ENCODE results near the gene CBFA2T3.

CBFA2T3 gene

DNA sequence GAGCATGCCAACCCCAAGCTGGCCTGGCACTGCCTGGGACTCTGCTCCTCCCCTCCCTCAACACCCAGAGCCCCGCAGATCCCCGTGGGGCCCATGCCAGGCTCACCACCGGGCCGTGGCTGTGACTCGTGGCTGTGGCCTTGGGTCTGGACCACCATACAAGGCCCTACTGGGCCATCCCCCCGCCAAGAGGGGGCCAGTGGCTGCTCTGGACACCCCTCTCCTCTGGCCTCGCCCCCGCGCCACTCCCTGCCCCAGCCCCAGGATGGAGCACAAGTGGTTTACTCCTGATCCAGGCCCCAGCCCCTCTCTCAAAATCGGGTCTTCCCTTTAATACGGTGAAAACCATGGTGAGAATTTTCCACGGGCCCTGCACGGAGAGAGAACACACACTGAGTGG, 113.6 kb downstream of the CBFA2T3 start:
- DNase-seq (ENCODE audit: low read depth in 4 of 4, low spot score in 1 of 4): no peak

DNA sequence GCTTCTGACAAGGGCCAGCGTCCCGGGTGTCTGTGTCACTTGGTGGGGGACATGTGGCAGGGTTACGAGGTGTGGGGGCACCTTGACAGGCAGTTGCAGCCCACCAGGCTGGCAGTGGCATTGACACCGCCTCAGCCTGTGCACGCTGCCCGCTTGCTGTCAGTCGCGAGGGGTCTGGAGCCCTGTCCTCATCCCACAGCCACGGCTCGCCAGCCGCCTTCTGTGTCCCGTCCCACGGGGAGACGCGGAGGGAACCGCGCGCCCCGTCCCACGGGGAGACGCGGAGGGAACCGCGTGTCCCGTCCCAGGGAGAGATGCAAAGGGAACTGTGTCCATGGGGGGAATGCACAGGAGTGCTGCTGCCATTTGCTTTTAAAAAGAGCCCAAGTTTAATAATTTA, 114.0 kb downstream of the CBFA2T3 start:
- no peak for DNase-seq (ENCODE audit: low read depth in 4 of 4, low spot score in 1 of 4)

- DNase-seq (ENCODE audit: low read depth in 4 of 4, low spot score in 1 of 4): no peak
Observed at GRCh38 chr16:88861359-88861758, 115.6 kb downstream of the CBFA2T3 start.

GRCh38 chr16:88859381-88860091, 117.5 kb downstream of the CBFA2T3 start:
- no peak for DNase-seq (ENCODE audit: low read depth in 4 of 4, low spot score in 1 of 4)

DNA sequence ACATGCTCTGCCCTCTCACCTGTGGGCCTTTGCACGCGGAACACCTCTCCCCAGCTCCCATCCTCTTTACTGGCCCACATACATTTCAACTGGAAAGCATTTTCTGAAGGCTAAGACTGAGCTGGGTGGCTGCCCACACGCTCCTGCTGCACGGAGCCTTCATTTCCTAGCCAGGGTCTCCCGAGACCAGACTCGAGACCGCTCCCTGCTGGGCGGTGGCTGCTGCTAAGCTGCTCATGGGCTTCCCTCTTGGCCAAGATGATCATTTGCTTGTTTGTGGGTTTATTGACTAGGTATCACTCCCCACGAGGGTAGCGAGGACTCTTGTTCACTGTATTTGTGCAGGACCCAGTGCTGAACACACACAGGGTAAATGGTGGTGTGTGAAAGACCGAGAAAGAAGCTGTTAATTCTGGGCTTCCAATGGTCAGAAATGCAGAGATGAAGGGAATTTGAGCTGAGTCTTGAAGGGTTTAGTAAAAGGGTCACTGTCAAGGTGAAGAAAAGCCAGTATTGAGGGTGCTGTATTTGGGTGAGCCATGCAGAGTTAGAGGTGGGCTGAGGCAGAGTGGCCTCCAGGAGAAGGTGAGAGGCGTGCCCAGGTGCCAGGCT, 119.2 kb downstream of the CBFA2T3 start:
- DNase-seq (ENCODE audit: low read depth in 4 of 4, low spot score in 1 of 4): peak; percentile 43 to 77 (median 54)

DNA sequence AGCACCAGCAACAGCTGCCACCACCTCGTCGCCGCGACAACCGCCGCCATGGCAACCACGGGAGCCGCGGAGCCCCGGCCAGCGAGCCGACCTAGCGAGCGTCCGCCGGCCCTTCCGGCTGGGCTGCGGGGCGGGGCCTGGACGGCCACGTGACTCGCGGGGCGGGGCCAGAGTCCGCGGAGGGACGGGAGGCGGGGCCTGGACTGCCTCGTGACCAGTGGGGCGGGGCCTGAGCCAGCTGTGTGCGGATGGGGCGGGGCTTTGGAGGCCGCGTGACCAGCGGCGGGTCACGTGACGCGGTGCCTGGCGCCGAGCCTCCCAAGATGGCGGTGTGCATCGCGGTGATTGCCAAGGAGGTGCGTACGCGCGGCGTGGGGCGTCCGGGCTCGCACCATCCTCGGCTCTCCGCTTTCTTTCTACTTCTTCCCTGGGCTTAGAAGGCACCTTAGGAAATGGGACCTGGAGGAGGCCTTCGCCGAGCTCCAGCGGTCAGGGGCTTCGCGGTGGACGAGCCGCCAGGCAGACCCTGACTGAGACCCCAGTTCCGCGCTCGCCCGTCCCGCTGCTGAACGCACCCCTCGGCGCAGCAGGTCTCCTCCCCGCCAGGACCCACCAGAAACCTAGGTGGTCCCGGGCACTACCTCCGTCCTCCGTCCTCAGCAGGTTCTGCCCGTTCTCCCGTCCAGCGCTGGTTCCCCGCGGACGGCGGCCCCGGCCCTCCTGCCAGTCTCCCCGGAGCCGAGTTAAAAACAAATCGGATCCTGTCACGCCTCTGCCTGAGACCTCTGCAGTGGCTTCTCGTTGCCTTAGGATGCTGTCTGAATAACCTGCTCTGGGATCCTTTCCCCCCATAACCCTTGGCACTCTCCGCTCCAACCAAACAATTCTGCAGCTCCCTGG, 119.9 kb downstream of the CBFA2T3 start, which contains the start of the genes GALNS and TRAPPC2L:
Gene GALNS, minus strand, starts transcription at position 120 of the 900 bp plus-strand sequence. Its CDS starts 70 bp downstream, at position 50.
Gene TRAPPC2L, plus strand, starts transcription at position 300 of the 900 bp plus-strand sequence. Its CDS starts 24 bp downstream, at position 324.
- peak; percentile 99 to 100 (median 99) for DNase-seq (ENCODE audit: low read depth in 4 of 4, low spot score in 1 of 4)

- no peak for DNase-seq (ENCODE audit: low read depth in 4 of 4, low spot score in 1 of 4)
Observed at GRCh38 chr16:88856122-88856827, 120.7 kb downstream of the CBFA2T3 start.

- DNase-seq (ENCODE audit: low read depth in 4 of 4, low spot score in 1 of 4): no peak
Observed at GRCh38 chr16:88855736-88856121, 121.3 kb downstream of the CBFA2T3 start.

GRCh38 chr16:88855176-88855575, 121.8 kb downstream of the CBFA2T3 start:
- DNase-seq (ENCODE audit: low read depth in 4 of 4, low spot score in 1 of 4): no peak

DNA sequence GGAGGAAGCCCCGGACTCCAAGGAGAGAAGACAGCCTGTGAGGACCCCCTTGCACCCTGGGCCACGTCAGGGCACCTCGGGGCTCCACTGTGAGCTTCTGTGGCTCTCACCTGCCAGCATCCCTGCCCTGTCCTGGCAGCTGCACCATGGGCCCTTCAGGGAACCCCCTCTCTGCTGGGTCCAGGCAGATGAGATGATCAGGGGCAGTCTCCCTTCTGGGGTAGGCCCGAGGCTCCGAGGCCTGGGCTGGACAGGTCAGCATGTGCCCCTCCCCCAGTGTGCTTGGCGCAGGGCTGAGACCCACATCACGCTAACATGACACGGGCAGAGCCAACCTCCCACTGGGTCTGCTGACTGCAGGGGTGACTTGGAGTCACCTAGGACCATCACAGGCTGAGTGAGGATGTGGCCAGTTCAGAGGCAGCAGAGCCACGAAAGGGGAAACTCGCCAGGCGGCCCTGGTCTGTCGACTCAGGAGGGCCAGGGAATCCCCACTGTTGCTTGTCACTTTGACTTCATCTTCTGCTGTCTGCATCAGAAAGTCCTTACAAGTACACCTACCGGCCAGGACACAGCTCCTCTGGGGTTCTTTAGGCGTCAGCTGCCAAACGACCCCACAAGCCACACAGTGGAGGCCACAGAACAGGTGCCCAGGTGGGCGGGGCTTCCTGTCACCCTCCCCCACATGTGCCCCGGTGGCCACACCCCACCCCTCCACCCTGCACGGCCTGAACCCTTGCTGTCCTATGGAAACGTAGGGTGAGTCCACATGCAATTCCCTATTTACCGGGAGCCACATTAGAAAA, 122.5 kb downstream of the CBFA2T3 start:
- DNase-seq (ENCODE audit: low read depth in 4 of 4, low spot score in 1 of 4): no peak

DNA sequence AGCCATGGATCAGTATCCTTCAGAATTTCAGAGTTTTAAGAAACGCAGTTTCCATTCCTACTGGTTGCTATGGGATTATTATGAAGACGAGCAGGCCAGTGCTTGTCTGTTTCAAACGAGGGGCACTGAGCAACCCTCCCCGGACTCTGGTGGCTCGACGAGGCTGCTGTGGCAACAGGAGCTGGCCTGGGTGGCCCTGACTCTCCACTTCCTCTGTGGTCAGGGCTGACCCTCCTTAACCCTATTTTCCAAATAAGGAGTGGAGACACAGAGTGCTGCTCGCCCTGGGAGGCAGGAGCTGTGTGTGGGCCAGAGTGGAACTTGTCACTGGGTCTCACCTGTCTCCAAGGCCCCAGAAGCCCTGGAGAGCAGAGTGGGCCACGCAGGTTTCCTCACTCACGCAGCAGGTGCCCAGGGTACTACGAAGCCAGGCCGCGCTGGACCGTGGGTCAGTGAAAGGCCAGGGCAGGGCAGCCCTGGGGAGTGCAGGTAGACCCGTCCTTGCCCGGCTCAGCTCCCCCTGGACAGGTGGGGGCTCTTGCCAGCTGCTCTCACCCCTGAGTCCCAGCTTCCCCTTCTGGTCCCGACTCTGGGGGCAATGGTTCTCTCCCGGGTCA, 123.6 kb downstream of the CBFA2T3 start:
- DNase-seq (ENCODE audit: low read depth in 4 of 4, low spot score in 1 of 4): no peak

GRCh38 chr16:88851616-88852015, 125.4 kb downstream of the CBFA2T3 start:
- DNase-seq (ENCODE audit: low read depth in 4 of 4, low spot score in 1 of 4): no peak

- DNase-seq (ENCODE audit: low read depth in 4 of 4, low spot score in 1 of 4): no peak
Observed at GRCh38 chr16:88850531-88851199, 126.3 kb downstream of the CBFA2T3 start.

DNA sequence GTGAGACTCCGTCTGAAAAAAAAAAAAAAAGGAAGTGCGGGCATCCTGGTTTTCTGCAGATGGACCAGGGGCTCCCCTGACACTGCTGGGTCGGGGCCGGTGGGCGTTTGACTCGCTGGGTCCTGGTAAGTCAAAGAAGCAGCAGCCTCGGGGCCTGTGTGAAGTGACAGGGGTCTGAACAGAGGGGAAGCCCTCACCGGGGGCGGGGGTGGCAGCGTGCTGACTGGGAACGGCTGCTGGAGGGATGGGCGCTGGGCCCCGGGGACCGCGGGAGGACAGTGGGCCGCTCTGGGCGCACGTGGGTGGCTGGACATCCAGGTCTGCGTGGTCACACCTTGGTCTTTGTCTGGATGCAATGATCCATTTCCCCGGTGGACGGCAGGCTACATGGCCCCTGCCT, 128.4 kb downstream of the CBFA2T3 start:
- DNase-seq (ENCODE audit: low read depth in 4 of 4, low spot score in 1 of 4): no peak

DNA sequence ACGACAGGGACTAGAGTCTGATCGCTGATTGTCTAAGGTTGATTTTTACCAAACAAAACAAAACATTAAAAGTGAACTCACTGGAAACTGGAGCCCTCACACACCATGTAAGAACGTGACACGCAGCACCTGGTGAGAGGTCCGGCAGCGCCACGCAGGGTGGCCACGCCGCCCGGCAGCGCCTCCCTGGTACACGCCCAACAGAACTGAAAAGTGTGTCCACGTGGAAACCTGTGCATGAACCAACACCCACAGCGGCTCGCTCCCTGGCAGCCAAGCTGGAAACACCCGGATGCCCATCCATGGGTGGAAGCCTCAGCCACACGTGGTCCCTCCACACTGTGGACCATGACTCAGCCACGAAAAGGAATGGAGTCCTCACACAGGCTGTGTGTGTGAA, 129.4 kb downstream of the CBFA2T3 start:
- no peak for DNase-seq (ENCODE audit: low read depth in 4 of 4, low spot score in 1 of 4)

DNA sequence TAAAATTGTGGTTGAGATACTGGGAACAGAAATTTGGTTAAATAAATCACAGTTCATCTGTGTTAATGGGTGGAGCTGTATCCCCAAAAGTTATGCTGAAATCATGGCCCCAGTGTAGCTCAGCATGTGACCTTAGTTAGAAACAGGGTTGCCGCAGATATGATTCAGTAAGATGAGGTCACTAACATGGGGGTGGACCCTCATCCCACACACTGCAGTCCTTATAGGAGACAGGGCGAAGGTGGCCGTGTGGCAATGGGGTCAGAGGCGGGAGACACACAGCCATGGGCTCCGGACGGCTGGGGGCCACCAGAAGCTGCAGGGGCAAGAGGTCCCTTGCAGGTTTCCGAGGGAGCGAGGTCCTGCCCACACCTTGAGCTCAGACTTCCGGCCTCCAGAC, 130.9 kb downstream of the CBFA2T3 start:
- DNase-seq (ENCODE audit: low read depth in 4 of 4, low spot score in 1 of 4): no peak

DNA sequence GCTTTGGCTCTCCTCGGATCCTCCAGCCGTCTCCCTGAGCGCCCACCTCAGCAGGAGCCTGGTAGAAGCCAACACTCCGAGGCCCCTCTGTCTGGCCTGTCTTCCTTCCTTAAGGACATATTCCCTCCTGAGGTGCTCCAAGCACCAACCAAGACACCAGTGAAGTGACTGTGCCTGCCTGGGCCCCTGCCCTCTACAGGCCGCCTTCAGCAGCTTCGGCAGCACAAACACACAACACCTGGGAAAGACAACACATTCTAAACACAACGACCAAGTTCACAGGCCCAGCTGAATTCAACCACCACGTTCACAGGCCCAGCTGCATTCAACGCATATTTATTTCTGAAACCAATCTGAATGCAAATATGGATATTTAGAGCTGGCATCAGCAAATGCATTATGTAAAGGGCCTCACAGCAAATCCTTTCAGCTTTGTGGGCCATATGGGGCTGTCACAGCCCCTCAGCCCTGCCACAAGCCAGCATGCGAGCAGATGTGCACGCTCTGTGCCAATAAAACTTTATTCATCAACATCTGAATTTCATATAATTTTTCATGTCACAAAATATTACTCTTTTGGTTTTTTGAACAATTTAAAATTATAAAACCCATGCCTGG, 132.5 kb downstream of the CBFA2T3 start:
- no peak for DNase-seq (ENCODE audit: low read depth in 4 of 4, low spot score in 1 of 4)

- no peak for DNase-seq (ENCODE audit: low read depth in 4 of 4, low spot score in 1 of 4)
Observed at GRCh38 chr16:88843256-88843655, 133.8 kb downstream of the CBFA2T3 start.

DNA sequence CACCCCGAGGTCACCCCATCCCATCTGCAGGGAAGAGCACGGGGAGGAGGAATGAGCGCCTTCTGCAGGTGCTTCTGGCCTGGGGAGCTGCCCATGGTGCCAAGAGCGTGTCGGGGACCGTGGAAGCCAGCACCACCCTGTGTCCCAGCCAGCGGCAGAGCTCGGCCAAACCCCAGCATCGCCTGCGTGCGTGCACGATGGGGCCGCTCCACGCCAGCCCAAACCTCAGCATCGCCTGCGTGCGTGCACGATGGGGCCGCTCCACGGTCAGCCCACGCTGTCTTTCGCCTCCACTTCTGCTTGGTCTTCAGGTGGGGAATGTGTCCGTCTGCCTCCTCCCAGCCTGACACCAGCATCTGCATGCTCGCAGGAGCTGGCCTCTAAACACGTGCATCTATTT, 134.2 kb downstream of the CBFA2T3 start:
- no peak for DNase-seq (ENCODE audit: low read depth in 4 of 4, low spot score in 1 of 4)

Measured in stimulated activated CD4-positive, alpha-beta T cell treated with anti-CD3 and anti-CD28 coated beads, Interleukin-1b, Interleukin-23, amount 100 ng/mL, for 24 hours (primary cell).